B cell (primary cell): ENCODE measurements around the gene PSENEN. TPM values are rescaled to one million over a fixed set of nuclear protein-coding genes. Genes with fewer than 3 reads are reported as not detected.

Experiments used
- ATAC-seq: fragments of 200-7000 bp; cut with Tn5 transposase; one replicate; pipeline ENCODE4 v1.10.0; 2021; ENCODE audit warnings: low read depth, mild to moderate bottlenecking, moderate number of reproducible peaks, moderate library complexity
- CTCF ChIA-PET: fragments of 350-600 bp; sonication (Branson Sonifier 250); formaldehyde crosslinking; loops from one replicate; lab custom pipeline; 2021; ENCODE audit warnings: antibody characterized with exemption, inconsistent platforms; lab: Charles Lee
- POLR2A ChIA-PET: fragments of 350-600 bp; sonication (Branson Sonifier 250); formaldehyde crosslinking; loops from one replicate; lab custom pipeline; 2021; ENCODE audit warnings: antibody characterized with exemption; lab: Charles Lee
- DNase-seq: peaks from one replicate; pipeline ENCODE4 v3.0.0; 2013
- H2AFZ ChIP-seq: 2 replicates; pipeline ENCODE4 v1.6.1; 2012; ENCODE audit warnings: mild to moderate bottlenecking, low read depth, low read length; ENCODE audit not compliant: insufficient read depth, poor library complexity, severe bottlenecking
- H3K27ac ChIP-seq, 2 donors: 1 replicate in 1 of 2; 2 replicates in 1 of 2; pipeline ENCODE4 v1.5.1; 2012 to 2013; ENCODE audit warnings: low read length in 2 of 2, mild to moderate bottlenecking in 2 of 2, moderate library complexity in 1 of 2
- H3K27me3 ChIP-seq, 4 experiments: fragments of 200-600 bp in 1 of 4; sonication (generic) in 1 of 4; replicated peaks in 1 of 4; 1 replicate in 2 of 4; 2 replicates in 2 of 4; pipeline versions ENCODE4 v1.6.1 to v1.7.0; 2013 to 2016; ENCODE audit warnings: low read length in 3 of 4, mild to moderate bottlenecking in 2 of 4, mixed read lengths in 1 of 4, moderate library complexity in 1 of 4; ENCODE audit not compliant: insufficient read depth in 4 of 4, control insufficient read depth in 3 of 4; ENCODE audit errors: control extremely low read depth in 1 of 4
- H3K36me3 ChIP-seq, 2 experiments: replicated peaks in 1 of 2; 1 replicate in 1 of 2; 2 replicates in 1 of 2; pipeline versions ENCODE4 v1.6.1 to v1.7.1; 2013; ENCODE audit warnings: low read length in 1 of 2; ENCODE audit not compliant: insufficient read depth in 2 of 2, control insufficient read depth in 1 of 2; ENCODE audit errors: control extremely low read depth in 1 of 2, extremely low read depth in 1 of 2
- H3K4me1 ChIP-seq, 2 donors: fragments of 200-600 bp in 1 of 2; sonication (generic) in 1 of 2; 1 replicate in 1 of 2; 2 replicates in 1 of 2; pipeline versions ENCODE4 v1.5.1 to v1.6.1; 2013 to 2017; ENCODE audit warnings: low read length in 2 of 2; ENCODE audit not compliant: control insufficient read depth in 2 of 2, insufficient read depth in 2 of 2
- H3K4me2 ChIP-seq: replicated peaks from 2 replicates; pipeline ENCODE3; 2012; ENCODE audit warnings: mild to moderate bottlenecking, low read depth, low read length; ENCODE audit not compliant: poor library complexity, severe bottlenecking
- H3K4me3 ChIP-seq, 5 experiments: fragments of 200-600 bp in 1 of 5; sonication (generic) in 1 of 5; 1 replicate in 3 of 5; 2 replicates in 2 of 5; pipeline versions ENCODE4 v1.5.1 to v1.7.0; 2011 to 2016; ENCODE audit warnings: low read length in 4 of 5, mild to moderate bottlenecking in 4 of 5, low read depth in 2 of 5, control low read depth in 1 of 5, moderate library complexity in 1 of 5; ENCODE audit not compliant: insufficient read depth in 1 of 5; ENCODE audit errors: control extremely low read depth in 1 of 5, extremely low read depth in 1 of 5
- H3K79me2 ChIP-seq: fragments of 200-600 bp; sonication (generic); one replicate; pipeline ENCODE4 v1.6.0; 2016; ENCODE audit warnings: low read length; ENCODE audit not compliant: control insufficient read depth, insufficient read depth
- H3K9ac ChIP-seq: fragments of 200-600 bp; sonication (generic); 2 replicates; pipeline ENCODE4 v1.6.1; 2017; ENCODE audit warnings: mild to moderate bottlenecking, low read length, moderate library complexity
- H3K9me3 ChIP-seq, 3 donors: one replicate each; pipeline versions ENCODE4 v1.6.1 to v1.7.1; 2013; ENCODE audit warnings: low read length in 2 of 3; ENCODE audit not compliant: control insufficient read depth in 2 of 3, insufficient read depth in 1 of 3; ENCODE audit errors: control extremely low read depth in 1 of 3
- H4K20me1 ChIP-seq: 2 replicates; pipeline ENCODE4 v1.6.0; 2012; ENCODE audit warnings: mild to moderate bottlenecking, low read length; ENCODE audit not compliant: insufficient read depth, control insufficient read depth, poor library complexity, severe bottlenecking
- H3K27ac Mint-ChIP-seq: one replicate; pipeline ENCODE4 v1.8.0; 2021; ENCODE audit warnings: mixed read lengths
- H3K27me3 Mint-ChIP-seq: one replicate; pipeline ENCODE4 v1.8.0; 2021; ENCODE audit warnings: mixed read lengths
- H3K4me1 Mint-ChIP-seq: one replicate; pipeline ENCODE4 v1.8.0; 2021; ENCODE audit warnings: mixed read lengths
- H3K4me3 Mint-ChIP-seq: one replicate; pipeline ENCODE4 v1.8.0; 2021; ENCODE audit warnings: mixed read lengths
- H3K9me3 Mint-ChIP-seq: one replicate; pipeline ENCODE4 v1.8.0; 2022; ENCODE audit warnings: mixed read lengths; ENCODE audit not compliant: insufficient read depth
- EZH2 ChIP-seq: IDR thresholded peaks from 2 replicates; pipeline ENCODE4 v1.6.1; 2012; ENCODE audit warnings: borderline replicate concordance, low read depth, mild to moderate bottlenecking, moderate library complexity, low read length; ENCODE audit not compliant: insufficient read depth, poor library complexity, severe bottlenecking
- WGBS: methylation state at CpG from one replicate; pipeline ENCODE4 v1.1.5; 2013; ENCODE audit warnings: missing lambda C conversion rate; ENCODE audit not compliant: insufficient coverage; 5-methylcytosine and 5-hydroxymethylcytosine counted together
- intact Hi-C: fragments of 100-400 bp; cut with micrococcal nuclease; formaldehyde crosslinking; loops from one replicate; pipeline ENCODE4 v1.10.0; 2022
- polyA plus RNA-seq: library from polyadenylated mRNA; depleted of rRNA; stranded (reverse); fragments of >200 nt; gene quantifications from 2 replicates; pipeline ENCODE4 v1.2.3, GENCODE V29; 2012
- total RNA-seq, 2 donors: library from RNA; stranded (reverse); fragments of 120-200 nt in 1 of 2; gene quantifications; 1 replicate in 1 of 2; 2 replicates in 1 of 2; pipeline versions ENCODE4 v1.2.3 to v1.2.4, GENCODE V29; 2013 to 2022
- TF ChIP-seq, protein P1 (sequence below): fragments of 200-600 bp; IDR thresholded peaks from one replicate; pipeline ENCODE4 v1.8.0; 2022; ENCODE audit warnings: antibody characterized with exemption, mild to moderate bottlenecking

Gene PSENEN
- total and polyA plus RNA-seq, 2 donors (not counting 1 experiment from before 2014, with no cell fraction given), result 17.7 to 36.4 TPM

DNA sequence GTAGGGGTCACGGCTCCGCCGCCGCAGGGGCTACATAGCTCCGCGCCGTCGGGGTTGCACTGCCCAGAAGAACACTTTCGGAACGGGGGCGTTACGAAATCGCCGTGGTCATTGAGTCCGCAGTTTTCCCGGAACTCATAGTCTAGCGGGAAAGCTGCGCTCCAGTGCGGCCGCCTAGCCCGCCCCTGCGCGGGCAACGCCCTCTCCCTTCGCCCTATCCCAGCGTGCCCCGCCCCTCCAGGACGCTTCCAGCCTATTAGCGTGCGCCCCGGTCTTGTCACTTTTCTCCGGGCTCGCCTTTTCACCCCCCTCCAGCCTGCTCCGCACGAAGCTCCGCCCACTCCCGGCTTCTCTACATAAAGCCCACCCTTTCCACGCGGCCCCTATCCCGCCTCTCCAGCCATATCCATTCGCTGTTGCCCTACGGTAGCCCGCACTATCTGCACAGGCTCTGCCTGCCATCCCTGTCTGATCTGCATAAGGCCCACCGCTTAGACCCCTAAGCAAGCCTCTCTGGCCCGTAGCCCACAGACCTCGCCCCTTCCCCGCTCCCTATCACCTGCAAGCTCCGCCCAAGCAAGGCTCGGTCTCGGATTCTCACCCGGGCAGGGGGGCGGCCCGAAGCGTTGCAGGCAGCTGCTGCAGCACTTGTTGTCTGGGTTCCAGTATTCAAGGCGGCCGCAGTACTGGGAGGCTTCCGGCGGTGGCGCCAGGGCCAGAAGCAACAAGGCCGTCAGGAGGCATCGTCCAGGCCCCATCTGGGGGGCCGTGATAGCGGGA, 4.8 kb upstream of the PSENEN start:
- WGBS, result under 1% methylated on average over 63 of the region's 63 CpGs
- H3K27ac ChIP-seq, result peak overlapping the region; percentile 59 to 73
- TF ChIP-seq, protein P1, sequence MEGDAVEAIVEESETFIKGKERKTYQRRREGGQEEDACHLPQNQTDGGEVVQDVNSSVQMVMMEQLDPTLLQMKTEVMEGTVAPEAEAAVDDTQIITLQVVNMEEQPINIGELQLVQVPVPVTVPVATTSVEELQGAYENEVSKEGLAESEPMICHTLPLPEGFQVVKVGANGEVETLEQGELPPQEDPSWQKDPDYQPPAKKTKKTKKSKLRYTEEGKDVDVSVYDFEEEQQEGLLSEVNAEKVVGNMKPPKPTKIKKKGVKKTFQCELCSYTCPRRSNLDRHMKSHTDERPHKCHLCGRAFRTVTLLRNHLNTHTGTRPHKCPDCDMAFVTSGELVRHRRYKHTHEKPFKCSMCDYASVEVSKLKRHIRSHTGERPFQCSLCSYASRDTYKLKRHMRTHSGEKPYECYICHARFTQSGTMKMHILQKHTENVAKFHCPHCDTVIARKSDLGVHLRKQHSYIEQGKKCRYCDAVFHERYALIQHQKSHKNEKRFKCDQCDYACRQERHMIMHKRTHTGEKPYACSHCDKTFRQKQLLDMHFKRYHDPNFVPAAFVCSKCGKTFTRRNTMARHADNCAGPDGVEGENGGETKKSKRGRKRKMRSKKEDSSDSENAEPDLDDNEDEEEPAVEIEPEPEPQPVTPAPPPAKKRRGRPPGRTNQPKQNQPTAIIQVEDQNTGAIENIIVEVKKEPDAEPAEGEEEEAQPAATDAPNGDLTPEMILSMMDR, result no peak
- no peak for TF ChIP-seq EZH2
- H3K4me3 ChIP-seq, result peak overlapping the region; percentile 60 to 93 (median 83)
- CTCF ChIA-PET, result interaction anchor here (0.8 to 1.6 kb wide), 9 partner anchors 8 to 218 kb away, joined by 3 to 7 read pairs (median 4); partner anchors contain the start of gene LIN37
- H3K9ac ChIP-seq, result peak overlapping the region; percentile 91
- peaks cover 44% of the 10 kb centered on the region for H3K79me2 ChIP-seq
- H2AFZ ChIP-seq, result peak overlapping the region; percentile 66
- Mint-ChIP-seq H3K27ac (peak overlapping the region; percentile 92), H3K4me3 (peak overlapping the region; percentile 96), H3K9me3 (no peaks in the 10 kb centered on the region), H3K27me3 (no peaks in the 10 kb centered on the region), H3K4me1 (peaks cover 57% of the 10 kb centered on the region)
- intact Hi-C loops, result loop anchor here (1.0 to 10.0 kb wide), 8 partner anchors 18 to 474 kb away; partner anchors contain the start of genes ARHGAP33, PROSER3, ZNF146 and ZNF565
- H3K36me3 ChIP-seq, result peaks cover 0 to 35% of the 10 kb centered on the region in 2 experiments
- H3K27me3 ChIP-seq, result no peaks in the 10 kb centered on the region
- peaks cover 34 to 64% of the 10 kb centered on the region in 2 donors for H3K4me1 ChIP-seq
- peak overlapping the region; percentile 100 for H3K4me2 ChIP-seq
- peak; percentile 64 for ATAC-seq
- peaks cover 27% of the 10 kb centered on the region for H4K20me1 ChIP-seq
- no peaks in the 10 kb centered on the region for H3K9me3 ChIP-seq
- POLR2A ChIA-PET, result interaction anchor here (0.7 to 1.5 kb wide), 10 partner anchors 8 to 159 kb away, joined by 3 to 10 read pairs (median 3); partner anchors contain the start of genes HSPB6, LIN37 and NFKBID
- DNase-seq, result peak; percentile 95
